GM13977 (cell line): ENCODE data around the gene LENEP.

ENCODE experiments used
- DNase-seq: peaks from one replicate; pipeline ENCODE4 v3.0.0; 2012; ENCODE audit warnings: low spot score
- in situ Hi-C: fragments of 300-500 bp; cut with MboI; formaldehyde crosslinking; loops from one replicate; pipeline ENCODE4 v1.12.0; 2022; ENCODE audit warnings: low sequenced_read_pairs, low pct_unique_long_range_greater_than_20kb, mixed read lengths, inconsistent platforms; ENCODE audit not compliant: unreplicated experiment
- TF ChIP-seq, protein P1 (sequence below): IDR thresholded peaks from 2 replicates; pipeline ENCODE4 v1.5.1; 2012; ENCODE audit warnings: mild to moderate bottlenecking, control low read depth; ENCODE audit not compliant: insufficient read depth; ENCODE audit errors: extremely low read depth, missing control alignments

Gene LENEP

DNA sequence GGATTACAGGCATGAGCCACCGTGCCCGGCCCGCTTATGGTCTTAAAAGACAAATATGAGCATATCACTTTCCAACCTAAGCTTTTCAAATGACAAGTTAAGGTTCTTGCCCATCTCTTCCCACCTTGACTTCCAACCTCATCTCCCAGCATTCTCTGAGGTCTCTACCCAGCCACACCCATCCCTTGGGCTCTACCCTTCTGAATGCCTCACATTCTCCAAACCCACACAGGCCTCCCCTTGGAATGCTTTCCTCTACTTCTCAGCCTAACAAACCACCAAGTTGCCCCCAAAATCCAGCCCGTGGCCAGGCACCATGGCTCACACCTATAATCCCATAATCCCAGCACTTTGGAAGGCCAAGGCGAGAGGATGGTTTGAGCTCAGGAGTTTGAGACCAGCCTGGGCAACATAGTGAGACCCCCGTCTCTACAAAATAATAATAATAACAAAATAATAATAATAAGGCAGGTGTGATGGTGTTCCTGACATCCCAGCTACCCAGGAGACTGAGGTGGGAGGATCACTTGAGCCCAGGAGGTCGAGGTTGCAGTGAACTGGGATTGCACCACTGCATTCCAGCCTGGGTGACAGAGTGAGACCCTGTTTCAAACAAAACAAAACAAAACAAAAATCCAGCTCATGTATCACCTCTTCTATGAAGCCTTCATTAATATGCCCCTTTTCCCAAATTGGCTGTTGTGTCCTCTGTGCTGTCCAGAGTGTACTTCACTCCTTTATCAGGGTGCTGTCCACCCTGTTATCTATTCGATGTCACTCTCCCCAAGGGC, 28.9 kb downstream of the LENEP start:
- DNase-seq = no peak
- TF ChIP-seq, protein P1, sequence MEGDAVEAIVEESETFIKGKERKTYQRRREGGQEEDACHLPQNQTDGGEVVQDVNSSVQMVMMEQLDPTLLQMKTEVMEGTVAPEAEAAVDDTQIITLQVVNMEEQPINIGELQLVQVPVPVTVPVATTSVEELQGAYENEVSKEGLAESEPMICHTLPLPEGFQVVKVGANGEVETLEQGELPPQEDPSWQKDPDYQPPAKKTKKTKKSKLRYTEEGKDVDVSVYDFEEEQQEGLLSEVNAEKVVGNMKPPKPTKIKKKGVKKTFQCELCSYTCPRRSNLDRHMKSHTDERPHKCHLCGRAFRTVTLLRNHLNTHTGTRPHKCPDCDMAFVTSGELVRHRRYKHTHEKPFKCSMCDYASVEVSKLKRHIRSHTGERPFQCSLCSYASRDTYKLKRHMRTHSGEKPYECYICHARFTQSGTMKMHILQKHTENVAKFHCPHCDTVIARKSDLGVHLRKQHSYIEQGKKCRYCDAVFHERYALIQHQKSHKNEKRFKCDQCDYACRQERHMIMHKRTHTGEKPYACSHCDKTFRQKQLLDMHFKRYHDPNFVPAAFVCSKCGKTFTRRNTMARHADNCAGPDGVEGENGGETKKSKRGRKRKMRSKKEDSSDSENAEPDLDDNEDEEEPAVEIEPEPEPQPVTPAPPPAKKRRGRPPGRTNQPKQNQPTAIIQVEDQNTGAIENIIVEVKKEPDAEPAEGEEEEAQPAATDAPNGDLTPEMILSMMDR = no peak
- in situ Hi-C loops = no loop called here

DNA sequence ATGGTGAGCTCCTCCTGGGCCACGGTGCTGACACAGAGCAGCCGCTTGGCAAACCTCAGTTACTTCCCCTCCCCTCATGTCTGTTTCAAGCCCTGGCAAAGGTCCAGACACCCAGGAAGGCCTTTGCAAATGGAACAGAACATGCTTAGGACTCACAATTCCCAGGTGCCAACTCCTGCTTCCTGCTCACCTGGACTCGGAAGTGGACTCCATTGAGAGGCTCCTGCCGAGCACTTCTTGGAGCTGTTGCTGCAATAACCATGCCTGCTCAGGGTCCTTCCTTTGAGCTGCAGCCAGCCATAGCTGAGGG, 29.5 kb downstream of the LENEP start:
- TF ChIP-seq, protein P1 = no peak
- no peak for DNase-seq
- in situ Hi-C loops = no loop called here

DNA sequence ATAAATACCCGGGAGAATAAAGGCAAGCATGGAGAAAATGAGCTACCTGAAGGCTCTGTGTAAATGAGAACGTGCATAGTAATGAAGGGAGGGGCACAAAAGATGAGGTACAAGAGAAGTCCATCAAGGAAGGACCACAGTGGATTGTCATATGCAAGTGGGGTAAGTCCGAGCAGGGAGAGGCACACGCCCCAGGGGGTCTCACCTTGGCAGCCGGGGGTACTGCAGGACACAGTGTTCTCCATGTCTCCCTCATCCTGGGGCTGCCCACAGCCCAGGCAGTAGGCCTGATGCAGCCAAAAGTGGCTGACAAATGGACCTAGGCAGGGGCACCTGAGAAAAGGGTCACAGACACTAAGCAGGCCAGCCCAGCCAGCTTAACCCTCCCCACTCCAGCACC, 30.2 kb downstream of the LENEP start:
- no peak for DNase-seq

DNA sequence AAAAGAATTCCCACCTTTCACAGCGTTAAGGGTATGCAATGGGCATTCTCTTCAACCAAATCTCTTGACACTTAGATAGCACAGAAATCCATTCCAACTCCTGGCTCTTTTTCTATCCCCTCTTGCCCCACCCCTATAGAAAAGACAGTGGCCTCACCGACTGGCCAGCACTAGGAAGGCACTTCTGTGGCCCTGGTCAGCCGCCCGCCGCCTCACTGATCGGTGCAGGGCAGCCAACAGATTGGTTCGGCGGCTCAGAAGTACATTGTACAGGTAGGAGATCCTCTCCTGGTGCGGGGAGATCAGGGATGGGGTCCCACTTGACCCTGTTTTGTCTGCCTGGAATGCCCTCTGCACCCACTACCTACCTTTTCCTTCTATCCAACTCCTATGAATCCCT, 30.9 kb downstream of the LENEP start:
- in situ Hi-C loops = no loop called here
- no peak for DNase-seq
- TF ChIP-seq, protein P1 = no peak

More for the DNA sequence above, 30.2 kb downstream of the LENEP start:
- TF ChIP-seq, protein P1 = no peak
- in situ Hi-C loops = no loop called here

DNA sequence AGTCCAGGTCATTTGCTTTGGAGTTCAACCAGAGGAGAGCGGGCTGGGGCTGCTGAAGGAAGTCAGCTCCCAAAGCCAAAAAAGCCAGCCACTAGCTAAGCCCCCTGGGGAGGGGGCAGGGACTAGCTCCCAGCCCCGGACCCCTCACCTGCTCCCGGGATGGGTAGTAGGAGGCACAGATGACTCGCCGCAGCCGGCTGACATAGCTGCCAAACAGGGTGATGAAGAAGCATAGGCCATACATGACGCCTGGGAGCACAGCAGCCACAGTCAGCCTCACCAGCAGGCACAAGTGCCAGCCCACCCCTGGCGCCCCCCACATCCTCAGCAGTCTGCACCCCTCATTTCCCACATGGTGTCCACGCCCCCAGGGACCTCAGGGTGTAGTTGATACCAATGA, 32.8 kb downstream of the LENEP start:
- in situ Hi-C loops = no loop called here
- DNase-seq = no peak
- TF ChIP-seq, protein P1 = no peak

DNA sequence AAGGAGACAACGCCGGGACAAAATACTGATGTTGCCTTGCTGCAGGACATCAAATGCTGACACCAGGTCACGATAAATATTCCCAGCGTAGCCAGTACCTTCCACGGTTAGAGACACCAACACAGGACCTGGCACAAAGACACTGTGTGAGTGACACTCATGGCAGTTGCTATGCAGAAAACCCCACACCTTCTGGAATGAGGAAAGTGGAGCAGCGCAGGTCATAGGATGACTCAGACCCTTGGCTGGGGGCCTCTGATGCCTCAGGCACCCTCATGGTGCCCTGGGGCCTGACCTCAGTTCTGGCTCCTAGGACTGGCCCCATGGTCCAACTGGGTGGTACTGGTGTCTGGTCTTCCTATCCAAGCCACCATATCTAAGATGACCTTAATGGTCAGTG, 33.2 kb downstream of the LENEP start:
- TF ChIP-seq, protein P1 = no peak
- in situ Hi-C loops = no loop called here
- no peak for DNase-seq
